ENCODE results near the gene CA5B. TPM values are rescaled to one million over a fixed set of nuclear protein-coding genes. Genes with fewer than 3 reads are reported as not detected.
"Not testable (repeated sequence)": the region's sequence is repeated elsewhere in the genome, so short reads cannot be mapped to it uniquely, and the experiment has no call there.

CA5B gene, protein sequence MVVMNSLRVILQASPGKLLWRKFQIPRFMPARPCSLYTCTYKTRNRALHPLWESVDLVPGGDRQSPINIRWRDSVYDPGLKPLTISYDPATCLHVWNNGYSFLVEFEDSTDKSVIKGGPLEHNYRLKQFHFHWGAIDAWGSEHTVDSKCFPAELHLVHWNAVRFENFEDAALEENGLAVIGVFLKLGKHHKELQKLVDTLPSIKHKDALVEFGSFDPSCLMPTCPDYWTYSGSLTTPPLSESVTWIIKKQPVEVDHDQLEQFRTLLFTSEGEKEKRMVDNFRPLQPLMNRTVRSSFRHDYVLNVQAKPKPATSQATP
- 4.0 and 5.0 TPM in 2 replicates for total RNA-seq (2014; rRNA removed; shearing (Covaris generic))

DNA sequence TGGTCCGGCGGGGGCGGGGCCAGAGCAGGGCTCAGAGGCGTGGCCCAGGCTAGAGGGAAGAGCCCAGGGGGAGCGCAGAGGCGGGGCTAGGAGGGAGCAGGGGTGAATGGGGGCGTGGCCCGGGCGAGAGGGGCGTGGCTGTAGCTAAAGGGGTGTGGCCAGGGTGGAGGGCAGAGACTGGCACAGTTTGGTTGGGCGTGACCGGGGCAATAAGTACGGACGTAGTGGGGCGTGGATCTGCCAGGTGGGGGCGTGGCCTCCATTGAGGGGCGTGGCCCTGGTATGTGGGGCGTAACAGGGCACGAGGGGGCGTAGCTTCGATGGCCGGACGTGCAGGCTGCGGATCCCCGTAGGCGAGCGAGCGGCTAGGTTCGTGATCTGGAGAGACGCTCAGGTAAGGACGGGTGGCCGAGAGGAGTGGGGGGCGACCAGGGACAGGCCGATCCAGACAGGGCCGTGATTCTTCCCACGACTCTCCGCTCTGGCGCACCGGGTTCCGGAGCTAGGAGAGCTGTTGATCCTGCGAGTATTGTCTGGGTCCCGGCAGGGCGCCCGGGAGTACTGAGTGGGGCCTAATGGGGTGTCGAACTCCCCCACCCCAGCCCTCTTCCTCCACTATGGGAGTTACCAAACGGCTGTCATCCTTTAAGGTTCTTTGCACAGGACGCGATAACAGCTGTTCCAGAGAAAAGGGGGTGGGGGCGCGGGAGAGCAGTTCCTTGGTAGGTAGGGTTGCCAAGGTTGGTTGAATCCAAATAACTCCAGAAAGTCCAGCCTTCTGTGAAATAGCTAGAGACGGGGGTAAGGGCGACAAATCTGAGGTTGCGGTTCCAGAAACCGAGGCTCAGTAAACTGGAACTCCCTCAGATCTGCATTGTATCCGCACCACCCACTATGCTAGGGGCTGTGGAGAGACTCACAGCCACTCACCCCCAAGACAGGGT lies at the start of gene CA5B:
CA5B (plus strand) TSS at position 312 of the 944 bp plus-strand sequence. CDS start 11,754 bp downstream, outside the sequence.
- Histone ChIP-seq H3K4me3 (no peak within 1 kb of the TSS), H3K4me1 (no peaks in the 10 kb centered on the region), H3K27ac (no peak within 1 kb of the TSS), H3K9me3 (replicated peaks) (no peaks in the 10 kb centered on the region), H3K36me3 (no peaks in the 10 kb centered on the region), H3K27me3 (no peaks in the 10 kb centered on the region)
- DNase-seq, result peak in 1 of 2 experiments; percentile 17

GRCh38 chrX:15694941-15695451 lies 43.1 kb upstream of the CA5B start:
- H3K9me3 ChIP-seq (replicated peaks), result no peaks in the 10 kb centered on the region
- DNase-seq, result no peak
- peaks cover 57% of the 10 kb centered on the region for H3K36me3 ChIP-seq
- H3K27ac ChIP-seq, result no peak overlapping the region
- H3K4me3 ChIP-seq, result no peak overlapping the region
- H3K27me3 ChIP-seq, result no peaks in the 10 kb centered on the region
- H3K4me1 ChIP-seq, result no peaks in the 10 kb centered on the region

DNA sequence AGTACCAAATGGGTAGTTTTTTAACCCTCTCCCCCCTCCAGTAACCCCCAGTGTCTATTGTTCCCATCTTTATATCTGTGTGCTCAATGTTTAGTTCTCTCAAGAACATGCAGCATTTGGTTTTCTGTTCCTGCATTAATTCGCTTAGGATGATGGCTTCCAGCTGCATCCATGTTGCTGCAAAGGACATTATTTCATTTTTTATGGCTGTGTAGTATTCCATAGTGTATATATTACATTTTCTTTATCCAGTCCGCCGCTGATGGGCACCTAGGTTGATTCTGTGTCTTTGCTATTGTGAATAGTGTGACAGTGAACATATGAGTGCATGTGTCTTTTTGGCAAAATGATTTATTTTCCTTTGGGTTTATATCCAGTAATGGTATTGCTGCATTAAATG lies 41.6 kb upstream of the CA5B start:
- no peak for DNase-seq
- Histone ChIP-seq H3K9me3 (replicated peaks) (no peaks in the 10 kb centered on the region), H3K36me3 (peaks cover 56% of the 10 kb centered on the region)

GRCh38 chrX:15702488-15703371 lies 35.3 kb upstream of the CA5B start:
- no peaks in the 10 kb centered on the region for H3K27me3 ChIP-seq
- H3K36me3 ChIP-seq, result peaks cover 27% of the 10 kb centered on the region
- H3K4me3 ChIP-seq, result no peak overlapping the region
- no peak overlapping the region for H3K27ac ChIP-seq
- H3K4me1 ChIP-seq, result no peaks in the 10 kb centered on the region
- DNase-seq, result no peak
- no peaks in the 10 kb centered on the region for H3K9me3 ChIP-seq (replicated peaks)

More for the DNA sequence above, 41.6 kb upstream of the CA5B start:
- Histone ChIP-seq H3K4me3 (no peak overlapping the region), H3K27me3 (no peaks in the 10 kb centered on the region), H3K27ac (no peak overlapping the region), H3K4me1 (no peaks in the 10 kb centered on the region)

DNA sequence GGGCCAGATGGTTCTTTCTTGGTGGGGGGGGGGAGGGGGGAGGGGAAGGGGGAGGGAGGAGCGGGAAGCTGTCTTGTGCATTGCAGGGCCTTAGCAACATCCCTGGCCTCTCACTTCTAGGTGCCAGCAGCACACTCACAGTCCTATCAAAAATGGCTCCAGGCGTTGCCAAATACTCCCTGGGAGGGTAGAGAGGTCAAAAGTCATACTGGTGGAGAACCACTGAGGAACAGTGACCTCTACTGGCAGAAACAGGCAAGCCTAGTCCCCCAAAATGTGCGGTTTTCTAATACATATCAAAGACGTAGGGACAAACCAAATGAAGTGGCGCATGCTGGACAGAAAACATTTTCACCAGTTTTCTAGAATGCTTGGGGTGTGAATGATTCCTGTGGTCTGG lies 34.3 kb upstream of the CA5B start:
- H3K4me3 ChIP-seq; DNase-seq; H3K27me3 ChIP-seq; H3K4me1 ChIP-seq; H3K9me3 ChIP-seq (replicated peaks); H3K27ac ChIP-seq: not testable (repeated sequence)
- H3K36me3 ChIP-seq, result peaks cover 16% of the 10 kb centered on the region

DNA sequence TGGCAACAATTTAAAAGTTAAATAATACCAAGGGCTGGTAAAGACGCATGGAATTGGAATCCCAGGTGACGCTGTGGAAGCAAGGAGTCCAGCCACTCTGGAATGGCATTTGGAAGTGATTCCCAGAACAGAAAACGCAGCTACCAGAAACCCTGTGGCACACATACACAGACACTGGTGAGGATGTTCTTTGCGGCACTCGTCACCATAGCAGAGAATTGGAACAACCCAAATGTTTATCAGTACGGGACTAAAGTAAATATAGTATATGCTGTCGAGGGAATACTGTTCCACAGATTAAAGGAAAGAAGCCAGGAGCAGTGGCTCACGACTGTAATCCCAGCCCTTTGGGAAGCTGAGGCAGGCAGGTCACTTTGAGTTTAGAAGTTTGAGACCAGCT lies 33.8 kb upstream of the CA5B start:
- DNase-seq; H3K27me3 ChIP-seq; H3K27ac ChIP-seq; H3K4me1 ChIP-seq; H3K4me3 ChIP-seq; H3K9me3 ChIP-seq (replicated peaks): not testable (repeated sequence)
- H3K36me3 ChIP-seq, result peaks cover 11% of the 10 kb centered on the region

DNA sequence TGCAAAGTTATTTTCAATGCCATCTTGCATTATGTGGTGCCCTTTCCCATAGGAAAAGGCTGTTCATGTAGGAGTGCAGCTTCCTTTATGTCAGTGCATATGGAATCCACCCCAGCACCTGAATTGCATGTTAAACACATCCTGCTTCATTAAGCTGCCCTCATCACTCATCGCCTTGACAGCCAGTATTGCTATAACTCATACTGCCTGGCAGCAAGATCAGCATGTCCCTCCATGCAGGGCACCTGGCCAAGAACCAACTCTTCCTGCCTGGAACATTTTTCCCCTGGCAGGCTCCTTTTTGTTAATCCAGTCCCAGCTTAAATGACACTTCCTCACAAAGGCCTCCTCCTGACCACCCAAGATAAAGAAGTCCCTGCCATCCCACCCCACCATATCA lies 23.5 kb upstream of the CA5B start:
- H3K4me3 ChIP-seq, result no peak overlapping the region
- DNase-seq, result no peak
- H3K36me3 ChIP-seq, result no peaks in the 10 kb centered on the region
- no peaks in the 10 kb centered on the region for H3K27me3 ChIP-seq
- H3K27ac ChIP-seq, result no peak overlapping the region
- peaks cover 9% of the 10 kb centered on the region for H3K4me1 ChIP-seq
- H3K9me3 ChIP-seq (replicated peaks), result no peaks in the 10 kb centered on the region

- DNase-seq, result peak in 1 of 2 experiments; percentile 19
- Histone ChIP-seq H3K4me1 (peaks cover 27% of the 10 kb centered on the region), H3K27ac (peak overlapping the region; percentile 24; the same call in 1 of the 2 replicates), H3K4me3 (no peak overlapping the region), H3K9me3 (replicated peaks) (no peaks in the 10 kb centered on the region), H3K36me3 (no peaks in the 10 kb centered on the region), H3K27me3 (no peaks in the 10 kb centered on the region)
These were observed 19.6 kb upstream of the CA5B start for GRCh38 chrX:15718283-15718970.

DNA sequence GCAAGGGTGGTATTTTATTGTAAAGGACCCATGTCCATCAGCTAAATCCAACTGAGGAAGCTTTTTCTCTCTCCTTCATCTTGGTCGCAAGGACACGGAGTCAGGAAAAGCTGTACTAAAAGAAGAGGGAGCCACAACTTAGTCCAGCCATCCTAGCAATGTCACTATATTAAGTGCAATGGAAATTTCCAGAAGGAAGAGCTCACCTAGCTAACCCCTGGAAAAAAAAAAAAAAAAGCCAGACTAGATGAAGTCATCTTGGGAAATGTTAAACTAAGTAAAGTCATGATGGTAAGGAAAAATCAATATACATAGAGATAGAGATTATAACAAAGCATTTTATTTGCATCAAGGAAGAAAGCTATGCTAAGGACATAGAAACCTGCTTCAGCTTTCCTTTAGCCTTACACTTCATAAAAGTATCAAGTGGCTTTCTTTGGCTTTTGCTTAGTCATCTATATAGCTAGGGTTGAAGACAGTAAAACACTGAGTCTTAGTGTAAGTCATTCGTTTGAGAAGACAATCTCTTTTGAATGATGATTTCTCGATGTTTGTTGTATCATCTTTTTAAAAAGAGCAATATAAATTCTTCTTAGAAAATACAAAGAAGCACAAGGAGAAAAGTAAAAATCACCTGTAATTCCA lies 18.6 kb upstream of the CA5B start:
- Histone ChIP-seq H3K4me1 (peaks cover 27% of the 10 kb centered on the region), H3K27me3 (no peaks in the 10 kb centered on the region)

DNA sequence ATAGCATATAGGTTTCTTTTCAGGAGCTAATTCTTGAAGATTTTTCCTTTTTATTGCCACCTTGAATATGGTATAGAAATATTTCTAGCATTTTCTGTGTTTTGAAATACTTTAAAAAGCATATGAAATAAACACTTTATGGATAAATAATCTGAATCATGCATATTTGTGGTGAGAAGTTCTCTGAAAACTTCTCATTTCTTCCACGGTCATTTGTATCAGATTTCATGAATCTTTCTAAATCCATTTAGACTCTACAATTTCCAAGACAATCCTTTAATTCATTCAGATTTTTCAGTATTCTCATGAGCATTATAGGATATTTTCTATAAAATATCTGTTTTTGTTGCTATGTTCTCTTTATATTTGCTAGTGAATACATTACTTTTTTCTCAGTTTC lies 16.2 kb upstream of the CA5B start:
- H3K27me3 ChIP-seq, result no peaks in the 10 kb centered on the region
- peaks cover 27% of the 10 kb centered on the region for H3K4me1 ChIP-seq
- H3K36me3 ChIP-seq, result no peaks in the 10 kb centered on the region
- no peak overlapping the region for H3K4me3 ChIP-seq
- H3K27ac ChIP-seq, result peak overlapping the region; percentile 84
- no peaks in the 10 kb centered on the region for H3K9me3 ChIP-seq (replicated peaks)
- DNase-seq, result peak in 1 of 2 experiments; percentile 51

More for the DNA sequence above, 18.6 kb upstream of the CA5B start:
- H3K9me3 ChIP-seq (replicated peaks), result no peaks in the 10 kb centered on the region
- no peak overlapping the region for H3K4me3 ChIP-seq
- no peak for DNase-seq
- no peak overlapping the region for H3K27ac ChIP-seq
- no peaks in the 10 kb centered on the region for H3K36me3 ChIP-seq

- no peaks in the 10 kb centered on the region for H3K36me3 ChIP-seq
- H3K27ac ChIP-seq, result no peak overlapping the region
These were observed 14.1 kb upstream of the CA5B start for GRCh38 chrX:15723887-15724517.

DNA sequence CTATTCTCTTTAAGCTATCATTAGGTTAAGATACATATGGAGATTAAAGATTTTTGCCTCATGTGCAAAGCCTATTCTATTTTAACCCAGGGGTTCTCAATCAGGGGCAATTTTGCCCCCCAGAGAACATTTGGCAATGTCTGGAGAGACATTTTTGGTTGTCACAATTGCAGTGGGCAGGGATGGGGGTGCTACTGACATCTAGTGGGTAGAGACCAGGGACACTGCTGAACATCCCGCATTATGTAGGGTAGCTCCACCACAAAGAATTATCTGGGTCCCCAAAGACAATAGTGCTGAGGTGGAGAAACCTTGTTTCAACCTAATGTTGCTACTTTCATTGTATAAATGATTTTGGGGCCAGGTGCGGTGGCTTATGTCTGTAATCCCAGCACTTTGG lies 13.2 kb upstream of the CA5B start:
- H3K4me3 ChIP-seq, result no peak overlapping the region
- H3K4me1 ChIP-seq, result peaks cover 18% of the 10 kb centered on the region
- DNase-seq, result no peak
- H3K27me3 ChIP-seq, result no peaks in the 10 kb centered on the region
- H3K36me3 ChIP-seq, result no peaks in the 10 kb centered on the region
- 0 out of 2 replicates have a peak, but pooled peaks cover 2% of the 10 kb centered on the region for H3K9me3 ChIP-seq (replicated peaks)
- no peak overlapping the region for H3K27ac ChIP-seq

More at GRCh38 chrX:15723887-15724517, 14.1 kb upstream of the CA5B start:
- 0 out of 2 replicates have a peak, but pooled peaks cover 2% of the 10 kb centered on the region for H3K9me3 ChIP-seq (replicated peaks)
- no peak for DNase-seq
- no peak overlapping the region for H3K4me3 ChIP-seq
- peaks cover 18% of the 10 kb centered on the region for H3K4me1 ChIP-seq
- H3K27me3 ChIP-seq, result no peaks in the 10 kb centered on the region

DNA sequence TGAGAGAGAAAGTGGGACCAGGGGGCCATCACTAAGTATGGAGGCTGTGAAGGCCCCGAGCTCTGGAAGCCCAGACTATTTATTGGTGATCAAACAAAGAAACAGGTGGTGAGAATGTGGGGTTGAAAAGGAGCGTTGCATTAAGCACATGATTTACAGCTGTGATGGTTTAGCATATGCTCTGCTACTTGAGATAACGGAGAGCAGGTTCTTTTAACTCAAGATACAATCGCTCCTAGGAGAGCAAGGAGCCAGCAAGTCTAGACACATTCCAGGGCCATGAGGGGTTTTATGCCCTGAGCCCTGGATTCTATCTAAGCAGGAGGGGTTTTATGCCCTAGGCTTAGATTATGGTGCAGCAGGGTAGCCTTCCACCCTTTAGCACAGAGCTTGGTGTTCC lies 6.7 kb upstream of the CA5B start:
- not testable (repeated sequence) for H3K27me3 ChIP-seq; H3K4me3 ChIP-seq; DNase-seq; H3K27ac ChIP-seq; H3K4me1 ChIP-seq; H3K36me3 ChIP-seq; H3K9me3 ChIP-seq (replicated peaks)
